BE2C (cell line): ENCODE data around the gene TRIM38.

Experiments used
- DNase-seq: peaks from one replicate; pipeline ENCODE4 v3.0.0-alpha.2; 2020
- H3K27me3 ChIP-seq: fragments of 250-450 bp; sonication (Bioruptor Pico); 2 replicates; pipeline ENCODE4 v1.5.1; 2020; ENCODE audit warnings: mild to moderate bottlenecking
- H3K36me3 ChIP-seq: fragments of 250-450 bp; sonication (Bioruptor Pico); 2 replicates; pipeline ENCODE4 v1.5.1; 2020; ENCODE audit warnings: mild to moderate bottlenecking
- H3K4me1 ChIP-seq: fragments of 250-450 bp; sonication (Bioruptor Pico); 2 replicates; pipeline ENCODE4 v1.5.1; 2020
- H3K4me3 ChIP-seq: 2 replicates; pipeline ENCODE4 v1.5.1; 2011; ENCODE audit warnings: low read depth, low read length
- H3K9me3 ChIP-seq: fragments of 250-450 bp; sonication (Bioruptor Pico); 2 replicates; pipeline ENCODE4 v1.5.1; 2020
- CTCF ChIP-seq: IDR thresholded peaks from 2 replicates; pipeline ENCODE4 v1.5.1; 2012; ENCODE audit warnings: mild to moderate bottlenecking, low read depth, low read length

TRIM38 gene

GRCh38 chr6:26025047-26025893 is 62.7 kb downstream of the TRIM38 start:
- Histone ChIP-seq H3K4me3 (peak overlapping the region; percentile 77), H3K4me1 (peaks cover 19% of the 10 kb centered on the region), H3K36me3 (no peaks in the 10 kb centered on the region), H3K27me3 (no peaks in the 10 kb centered on the region), H3K9me3 (no peaks in the 10 kb centered on the region)
- TF ChIP-seq CTCF, result no peak
- DNase-seq, result no peak

- H3K36me3 ChIP-seq, result no peaks in the 10 kb centered on the region
- DNase-seq, result peak; percentile 97
- peak overlapping the region; percentile 77 for H3K4me3 ChIP-seq
- H3K4me1 ChIP-seq, result peaks cover 19% of the 10 kb centered on the region
- no peaks in the 10 kb centered on the region for H3K27me3 ChIP-seq
- no peaks in the 10 kb centered on the region for H3K9me3 ChIP-seq
- peak; percentile 91 for TF ChIP-seq CTCF
Measured at GRCh38 chr6:26025894-26026832, 63.6 kb downstream of the TRIM38 start.

- peak; percentile 91 for DNase-seq
- Histone ChIP-seq H3K9me3 (no peaks in the 10 kb centered on the region), H3K36me3 (0 out of 2 replicates have a peak, but pooled peaks cover 3% of the 10 kb centered on the region), H3K27me3 (no peaks in the 10 kb centered on the region), H3K4me3 (peak overlapping the region; percentile 77), H3K4me1 (peaks cover 19% of the 10 kb centered on the region)
- no peak for TF ChIP-seq CTCF
Measured at GRCh38 chr6:26026833-26027490, 64.4 kb downstream of the TRIM38 start.

DNA sequence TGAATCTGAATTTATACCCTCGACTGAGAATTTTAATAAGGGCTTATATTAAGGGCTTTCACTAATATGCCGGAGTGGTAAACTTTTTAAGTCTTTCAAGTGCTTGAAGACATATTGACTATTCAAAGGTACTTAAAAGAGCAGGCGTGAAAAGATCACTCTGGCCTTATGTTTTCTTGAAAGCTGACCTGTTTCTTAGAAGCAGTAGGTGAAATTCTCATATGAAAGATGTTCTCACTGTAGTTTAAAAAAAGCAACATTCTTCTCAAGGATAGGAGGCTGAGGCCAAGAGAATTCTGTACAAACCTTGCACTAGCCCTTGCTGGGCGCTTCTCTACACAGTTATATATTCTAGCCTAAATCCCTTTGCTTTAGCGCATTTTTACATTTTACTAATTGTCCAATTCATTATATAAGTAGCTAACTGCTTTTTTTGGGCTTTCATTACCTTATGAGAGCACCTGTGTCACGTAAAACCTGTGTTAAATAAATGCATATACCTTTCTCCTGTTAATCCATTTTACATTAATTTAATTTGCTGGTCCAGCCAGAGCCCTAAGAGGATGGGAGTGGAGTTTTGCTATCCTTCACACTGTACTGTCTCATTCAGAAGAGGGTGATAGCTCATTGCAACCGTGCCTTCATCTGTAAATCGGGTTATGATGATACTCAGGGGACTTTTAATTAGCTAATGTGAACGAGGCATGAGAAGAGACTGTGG is 65.0 kb downstream of the TRIM38 start:
- Histone ChIP-seq H3K9me3 (no peaks in the 10 kb centered on the region), H3K27me3 (no peaks in the 10 kb centered on the region), H3K4me3 (peak overlapping the region; percentile 77), H3K4me1 (peaks cover 19% of the 10 kb centered on the region), H3K36me3 (0 out of 2 replicates have a peak, but pooled peaks cover 3% of the 10 kb centered on the region)
- DNase-seq, result no peak
- TF ChIP-seq CTCF, result no peak

DNA sequence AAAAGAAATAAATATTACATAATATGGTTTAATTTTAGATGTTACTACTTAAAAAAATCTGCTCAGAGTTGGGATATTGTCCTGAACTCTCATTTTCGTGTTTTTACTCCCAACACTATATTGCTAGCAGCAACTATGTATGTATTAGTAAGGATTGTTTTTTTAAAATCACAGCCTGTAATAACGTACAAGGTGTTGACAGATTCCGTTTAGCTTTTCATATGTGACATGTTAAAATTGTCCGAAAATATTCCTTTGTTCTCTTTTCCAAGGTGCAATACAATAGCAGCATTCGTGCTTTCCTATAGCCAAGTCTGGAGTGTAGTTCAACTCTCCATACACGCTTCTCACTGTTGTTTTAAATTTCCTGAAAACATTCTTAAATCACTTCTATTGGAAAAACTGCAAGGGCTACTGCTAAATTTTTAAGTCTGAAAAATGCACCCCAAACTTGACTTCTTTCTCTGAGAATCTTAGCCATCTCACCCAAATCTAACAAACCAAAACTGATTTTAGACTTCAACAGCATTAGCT is 65.7 kb downstream of the TRIM38 start:
- peak overlapping the region; percentile 77; the same call in 1 of the 2 replicates for H3K4me3 ChIP-seq
- no peaks in the 10 kb centered on the region for H3K27me3 ChIP-seq
- no peak for DNase-seq
- peaks cover 19% of the 10 kb centered on the region for H3K4me1 ChIP-seq
- H3K36me3 ChIP-seq, result 0 out of 2 replicates have a peak, but pooled peaks cover 3% of the 10 kb centered on the region
- TF ChIP-seq CTCF, result no peak
- H3K9me3 ChIP-seq, result no peaks in the 10 kb centered on the region
